NCI-H1694 treated with DMSO at 0.1 percent for 48 hours (cell line): ENCODE results near the gene SCAF8.
"Not testable (repeated sequence)": the region's sequence is repeated elsewhere in the genome, so short reads cannot be mapped to it uniquely, and the experiment has no call there.

Experiments used
- DNase-seq: peaks from one replicate; lab custom pipeline; 2025; lab: John Stamatoyannopoulos, UW

Gene SCAF8, protein sequence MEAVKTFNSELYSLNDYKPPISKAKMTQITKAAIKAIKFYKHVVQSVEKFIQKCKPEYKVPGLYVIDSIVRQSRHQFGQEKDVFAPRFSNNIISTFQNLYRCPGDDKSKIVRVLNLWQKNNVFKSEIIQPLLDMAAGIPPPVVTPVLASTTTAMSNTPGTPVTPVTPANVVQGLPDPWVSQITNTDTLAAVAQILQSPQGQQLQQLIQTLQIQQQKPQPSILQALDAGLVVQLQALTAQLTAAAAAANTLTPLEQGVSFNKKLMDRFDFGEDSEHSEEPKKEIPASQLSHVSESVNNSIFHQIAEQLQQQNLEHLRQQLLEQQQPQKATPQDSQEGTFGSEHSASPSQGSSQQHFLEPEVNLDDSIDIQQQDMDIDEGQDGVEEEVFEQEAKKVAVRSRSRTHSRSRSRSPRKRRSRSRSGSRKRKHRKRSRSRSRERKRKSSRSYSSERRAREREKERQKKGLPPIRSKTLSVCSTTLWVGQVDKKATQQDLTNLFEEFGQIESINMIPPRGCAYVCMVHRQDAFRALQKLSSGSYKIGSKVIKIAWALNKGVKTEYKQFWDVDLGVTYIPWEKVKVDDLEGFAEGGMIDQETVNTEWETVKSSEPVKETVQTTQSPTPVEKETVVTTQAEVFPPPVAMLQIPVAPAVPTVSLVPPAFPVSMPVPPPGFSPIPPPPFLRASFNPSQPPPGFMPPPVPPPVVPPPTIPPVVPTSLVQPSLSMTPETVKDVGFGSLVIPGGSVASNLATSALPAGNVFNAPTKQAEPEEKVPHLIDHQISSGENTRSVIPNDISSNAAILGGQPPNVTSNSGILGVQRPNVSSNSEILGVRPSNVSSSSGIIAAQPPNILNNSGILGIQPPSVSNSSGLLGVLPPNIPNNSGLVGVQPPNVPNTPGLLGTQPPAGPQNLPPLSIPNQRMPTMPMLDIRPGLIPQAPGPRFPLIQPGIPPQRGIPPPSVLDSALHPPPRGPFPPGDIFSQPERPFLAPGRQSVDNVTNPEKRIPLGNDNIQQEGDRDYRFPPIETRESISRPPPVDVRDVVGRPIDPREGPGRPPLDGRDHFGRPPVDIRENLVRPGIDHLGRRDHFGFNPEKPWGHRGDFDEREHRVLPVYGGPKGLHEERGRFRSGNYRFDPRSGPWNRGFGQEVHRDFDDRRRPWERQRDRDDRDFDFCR (N-terminal part only)

DNA sequence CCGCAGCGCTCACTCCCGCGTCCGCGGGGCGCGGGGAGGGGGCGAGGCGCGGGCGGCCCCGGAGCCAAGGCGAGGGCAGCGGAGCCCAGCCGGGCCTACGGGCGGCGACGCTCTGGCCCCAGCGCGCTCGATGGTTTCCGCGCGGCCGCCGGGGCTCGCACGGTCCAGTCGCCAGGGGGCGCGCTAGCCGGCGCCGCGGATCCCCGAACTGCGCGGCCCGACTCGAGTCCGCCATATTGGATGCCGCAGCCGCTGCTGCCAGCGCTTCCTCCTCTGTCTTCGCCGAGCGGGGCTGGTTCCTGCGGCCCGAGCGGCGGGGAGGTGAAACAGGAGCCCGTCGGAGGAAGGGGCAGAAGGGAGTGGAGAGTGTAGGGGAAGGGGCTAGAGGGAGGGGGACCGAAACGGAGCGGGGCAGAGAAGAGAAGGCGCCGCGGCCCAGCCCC, at the start of gene SCAF8:
Gene SCAF8, plus strand, starts transcription at position 234 of the 443 bp plus-strand sequence. CDS start 485 bp downstream, outside the sequence.
- DNase-seq, result peak; percentile 48

DNA sequence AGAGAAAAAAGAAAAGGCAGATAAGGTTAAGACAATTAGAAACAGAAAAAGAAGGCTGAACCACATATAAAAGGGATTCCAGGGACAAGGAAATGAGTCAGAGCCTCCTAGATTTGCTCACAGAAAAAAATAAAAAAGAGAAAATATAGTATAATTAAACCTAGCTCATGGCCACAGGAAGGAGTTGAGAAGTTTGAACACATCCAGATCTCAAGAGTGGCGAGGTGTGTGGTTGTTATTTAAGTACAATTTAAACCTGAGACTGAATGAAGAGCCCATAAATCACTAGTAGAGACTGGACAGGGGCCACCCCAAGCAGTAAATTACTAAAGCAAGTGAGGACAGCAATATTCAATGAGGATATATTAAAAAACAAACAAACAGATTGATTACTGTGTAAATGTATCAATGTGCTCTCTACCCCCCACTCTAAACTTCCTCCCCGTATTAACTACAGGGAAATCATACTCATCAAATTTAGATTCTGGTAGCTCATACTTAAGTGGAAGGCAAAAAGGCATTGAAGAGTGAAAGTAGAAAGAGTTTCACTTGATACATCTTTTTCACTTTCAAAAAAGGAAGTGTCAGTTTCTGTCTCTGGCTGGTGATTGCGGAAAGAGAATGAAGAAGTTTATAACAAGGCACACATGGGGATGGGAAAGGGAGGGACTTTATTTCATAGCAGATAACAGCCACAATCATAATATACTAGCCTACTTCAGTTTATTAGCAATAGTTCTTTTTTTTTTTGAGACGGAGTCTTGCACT, 49.3 kb upstream of the SCAF8 start:
- no peak for DNase-seq

DNA sequence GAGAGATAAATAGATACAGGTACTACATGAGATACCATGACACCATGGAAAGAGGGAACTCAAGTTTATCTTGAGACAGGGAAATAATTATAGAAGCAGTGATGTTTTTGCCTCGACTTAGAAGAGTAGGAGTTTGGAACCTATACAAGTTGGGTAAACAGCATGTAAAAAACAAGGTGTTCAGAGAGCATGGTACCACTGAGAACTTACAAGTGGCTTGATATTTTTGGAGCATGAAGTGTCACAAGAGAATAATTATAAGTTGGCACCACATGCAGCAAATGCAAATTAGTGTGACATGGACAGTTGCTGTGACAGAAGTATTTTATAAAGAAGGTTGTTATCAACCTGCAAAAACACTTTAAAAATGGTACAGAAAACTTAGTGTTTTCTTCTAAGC, 47.1 kb upstream of the SCAF8 start:
- no peak for DNase-seq

DNA sequence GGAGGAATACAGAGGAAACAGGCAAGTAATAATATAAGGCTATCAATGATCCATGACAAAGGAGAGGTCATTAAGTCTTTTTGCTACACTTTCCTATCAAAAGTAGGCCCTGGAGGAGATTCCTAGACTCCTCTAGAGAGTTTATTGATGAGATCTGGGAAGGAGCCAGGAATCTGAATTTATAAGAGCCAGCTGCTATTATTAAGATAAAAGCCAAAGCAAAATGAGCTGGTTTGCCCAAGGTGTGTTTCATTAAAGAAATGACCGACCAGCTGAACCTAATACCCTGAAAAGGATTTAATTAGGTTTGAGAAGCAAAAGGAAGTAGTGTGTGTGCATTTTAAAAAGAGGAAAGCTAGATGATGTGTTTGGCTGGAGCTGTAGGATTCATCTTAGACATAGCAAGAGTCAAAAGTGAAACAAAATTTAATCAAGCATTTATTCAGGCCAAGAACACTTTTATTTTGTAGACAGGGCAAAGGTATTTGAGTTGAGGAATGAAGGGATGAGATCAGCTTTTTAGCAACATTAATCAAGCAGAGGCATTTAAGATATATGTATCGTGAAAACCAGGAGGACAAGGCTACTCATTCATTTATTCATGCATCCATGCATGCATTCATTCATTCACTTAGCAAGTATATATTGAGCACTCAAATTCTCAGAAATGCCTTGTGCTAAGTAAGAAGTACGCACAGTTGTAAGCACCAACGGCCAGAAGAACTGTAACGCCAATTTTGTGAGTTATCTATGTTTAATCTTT, 43.5 kb upstream of the SCAF8 start:
- no peak for DNase-seq

DNA sequence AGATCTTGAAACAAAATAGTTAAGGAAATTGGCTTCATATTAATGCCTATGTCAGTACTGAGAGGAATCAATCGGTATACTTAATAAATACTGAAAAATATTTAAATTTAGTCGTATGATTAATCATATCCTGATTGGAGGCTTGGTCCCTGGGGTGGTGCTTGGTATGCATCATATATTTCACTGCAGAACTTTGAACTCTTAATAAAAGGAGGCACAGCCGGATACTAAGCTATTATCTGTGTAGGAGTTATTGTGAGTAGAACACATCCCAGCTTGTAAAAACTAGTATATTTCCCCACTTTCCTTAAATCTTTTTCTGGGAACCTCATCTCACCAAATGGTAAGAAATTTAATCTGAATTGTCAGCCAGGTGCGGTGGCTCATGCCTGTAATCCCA, 42.4 kb upstream of the SCAF8 start:
- DNase-seq, result no peak

DNA sequence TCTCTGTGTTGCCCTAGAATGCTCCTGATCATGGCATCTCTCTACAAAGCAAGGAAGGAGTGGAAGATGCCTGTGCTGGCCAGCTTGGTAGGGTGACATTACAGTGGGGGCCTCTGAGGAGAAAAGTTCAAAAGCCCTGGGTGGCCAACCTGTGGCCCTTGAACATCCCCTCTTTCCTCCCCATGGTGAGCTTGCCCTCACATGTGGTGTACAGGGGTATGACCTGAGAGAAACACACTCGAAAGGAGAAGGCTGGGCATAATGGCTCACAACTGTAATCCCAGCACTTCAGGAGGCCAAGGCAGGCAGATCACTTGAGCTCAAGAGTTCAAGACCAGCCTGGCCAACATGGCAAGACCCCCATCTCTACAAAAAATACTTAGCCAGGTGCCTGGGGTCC, 36.6 kb upstream of the SCAF8 start:
- DNase-seq, result no peak

DNA sequence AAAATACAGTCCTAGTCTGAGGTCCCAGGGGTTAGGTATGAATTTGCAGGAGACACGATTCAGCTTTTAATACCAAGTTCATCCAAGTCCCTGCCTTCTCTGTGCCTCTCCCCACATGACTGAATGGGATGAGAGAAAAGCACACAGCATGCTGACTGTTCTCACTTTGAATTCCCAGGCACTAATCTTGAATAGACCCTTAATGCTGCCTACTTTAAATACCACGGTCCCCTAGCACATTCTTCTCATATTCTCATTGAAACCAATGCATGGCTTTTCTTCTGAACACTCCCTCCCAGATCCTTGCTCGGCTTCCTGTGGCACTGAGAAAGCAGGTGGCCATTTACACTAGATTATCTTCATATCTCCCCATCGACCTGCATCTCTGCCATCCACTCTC, 30.1 kb upstream of the SCAF8 start:
- DNase-seq, result no peak

DNA sequence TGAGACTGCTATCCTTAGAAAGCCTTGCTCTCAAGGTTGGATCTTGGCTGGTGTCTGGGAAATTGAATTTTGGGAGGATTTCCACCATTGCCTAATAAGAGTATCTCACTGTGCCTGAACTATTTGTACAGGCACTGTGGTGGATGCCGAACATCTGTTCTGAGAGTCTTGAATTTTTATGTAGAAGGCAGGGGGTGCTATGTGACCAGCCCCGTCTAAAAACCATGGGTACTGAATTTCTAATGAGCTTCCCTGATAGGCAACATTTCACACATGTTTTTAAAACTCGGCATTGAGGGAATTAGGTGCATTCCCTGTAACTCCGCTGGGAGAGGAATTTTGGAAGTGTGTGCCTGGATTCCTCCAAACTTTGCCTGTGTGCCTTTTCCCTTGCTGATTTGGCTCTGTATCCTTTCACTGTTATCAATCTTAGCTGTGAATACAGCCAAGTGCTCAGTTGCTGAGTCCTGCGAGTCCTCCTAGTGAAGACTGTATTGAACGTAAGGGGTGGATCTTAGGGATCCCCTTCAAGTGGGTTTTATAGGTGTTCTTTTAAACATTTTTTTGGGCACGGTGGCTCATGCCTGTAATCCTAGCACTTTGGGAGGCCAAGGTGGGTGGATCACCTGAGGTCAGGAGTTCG, 27.6 kb upstream of the SCAF8 start:
- DNase-seq, result no peak

DNA sequence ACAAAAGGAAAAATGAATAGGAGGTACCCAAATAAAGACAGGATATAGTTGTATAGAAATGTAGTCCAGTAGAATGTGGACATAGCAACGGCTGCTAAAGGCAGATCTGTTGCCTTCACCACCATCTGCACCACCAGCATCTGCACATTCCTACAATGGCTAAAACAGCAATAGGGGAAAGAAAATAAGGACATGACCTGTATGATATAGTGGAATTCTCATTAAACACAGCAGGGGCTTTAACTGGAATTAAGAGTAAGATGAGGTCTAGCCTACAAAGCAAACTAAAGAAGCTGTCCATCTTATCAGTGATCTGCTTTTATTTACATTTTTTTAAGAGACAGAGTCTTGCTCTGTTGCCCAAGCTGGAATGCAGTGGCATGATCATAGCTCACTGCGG, 26.8 kb upstream of the SCAF8 start:
- no peak for DNase-seq

DNA sequence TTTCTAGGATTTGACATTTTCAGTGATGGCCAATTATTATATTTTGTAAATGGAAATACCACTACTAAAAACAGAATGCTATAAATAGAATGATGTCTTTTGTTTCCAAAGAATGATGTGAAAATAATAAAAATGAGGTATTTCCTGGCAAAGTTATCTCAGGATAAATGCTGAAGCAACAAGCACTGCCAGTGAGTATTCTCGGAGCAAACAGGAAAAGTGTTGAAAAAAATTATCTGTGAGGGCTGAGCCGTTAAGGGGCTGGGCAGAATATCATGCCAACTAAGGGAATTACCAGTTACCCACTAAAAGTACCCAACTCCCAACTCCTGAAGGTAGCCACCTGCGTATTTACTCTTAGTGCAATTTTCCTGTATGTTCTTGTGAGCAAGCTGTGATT, 23.6 kb upstream of the SCAF8 start:
- no peak for DNase-seq

DNA sequence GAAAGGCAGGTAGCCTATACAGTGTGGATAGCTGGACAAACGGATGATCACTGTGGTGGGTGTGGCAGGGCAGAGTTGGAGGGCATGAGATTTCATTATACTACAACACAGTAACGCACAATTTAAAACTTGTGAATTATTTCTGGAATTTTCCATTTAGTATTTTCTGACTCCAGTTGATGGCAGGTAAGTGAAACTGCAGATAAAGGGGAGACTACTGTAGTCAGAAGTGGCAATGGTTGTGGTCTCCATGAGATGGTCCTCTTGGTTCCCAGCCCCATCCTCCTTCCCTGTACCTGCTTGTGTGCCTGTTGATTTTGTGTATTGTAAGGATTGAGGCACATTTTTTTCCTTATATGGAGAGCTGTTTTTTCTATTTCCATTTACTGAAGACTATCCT, 22.5 kb upstream of the SCAF8 start:
- DNase-seq, result no peak

DNA sequence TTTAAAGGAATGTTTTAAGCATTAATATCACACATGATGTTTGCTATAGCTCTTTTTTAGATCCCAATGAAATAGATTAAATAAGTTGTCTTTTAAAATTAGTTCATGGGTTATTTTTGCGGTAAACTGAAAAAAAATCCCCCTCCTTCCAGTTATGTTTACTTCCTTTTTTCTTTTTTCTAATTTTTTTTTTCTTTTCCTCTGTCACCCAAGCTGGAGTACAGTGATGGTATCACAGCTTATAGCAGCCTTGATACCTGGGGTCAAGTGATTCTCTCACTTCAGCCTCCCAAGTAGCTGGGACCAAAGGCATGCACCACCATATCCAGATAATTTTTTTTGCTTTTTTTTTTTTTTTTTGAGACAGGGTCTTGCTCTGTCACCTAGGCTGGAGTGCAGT, 17.8 kb upstream of the SCAF8 start:
- no peak for DNase-seq

DNA sequence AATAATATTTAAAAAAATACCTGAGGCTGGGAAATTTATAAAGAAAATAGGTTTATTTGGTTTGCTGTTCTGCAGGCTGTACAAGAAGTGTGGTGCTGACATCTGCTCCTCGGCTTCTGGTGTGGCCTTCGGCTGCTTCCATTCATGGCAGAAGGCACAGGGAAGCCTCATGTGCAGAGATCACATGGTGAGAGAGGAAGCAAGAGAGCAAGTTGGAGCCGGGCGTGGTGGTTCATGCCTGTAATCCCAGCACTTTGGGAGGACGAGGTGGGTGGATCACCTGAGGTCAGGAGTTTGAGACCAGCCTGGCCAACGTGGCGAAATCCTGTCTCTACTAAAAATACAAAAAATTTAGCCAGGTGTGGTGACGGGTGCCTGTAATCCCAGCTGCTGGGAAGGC, 16.9 kb upstream of the SCAF8 start:
- not testable (repeated sequence) for DNase-seq

DNA sequence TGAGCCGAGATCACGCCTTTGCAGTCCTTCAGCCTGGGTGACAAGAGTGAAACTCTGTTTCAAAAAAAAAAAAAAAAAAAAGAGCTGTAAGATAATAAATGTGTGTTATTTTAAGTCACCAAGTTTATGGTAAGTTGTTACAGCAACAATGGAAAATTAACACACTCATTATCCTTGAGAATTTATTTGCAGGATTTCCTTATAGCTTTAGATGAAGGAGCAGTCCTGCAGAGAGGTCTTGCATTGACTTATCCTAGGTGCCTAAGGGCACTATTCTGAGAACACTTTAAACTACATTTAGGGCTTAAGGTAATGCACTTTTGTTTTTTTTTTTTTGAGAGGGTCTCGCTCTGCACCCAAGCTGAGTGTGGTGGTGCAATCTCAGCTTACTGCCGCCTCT, 13.8 kb upstream of the SCAF8 start:
- no peak for DNase-seq

DNA sequence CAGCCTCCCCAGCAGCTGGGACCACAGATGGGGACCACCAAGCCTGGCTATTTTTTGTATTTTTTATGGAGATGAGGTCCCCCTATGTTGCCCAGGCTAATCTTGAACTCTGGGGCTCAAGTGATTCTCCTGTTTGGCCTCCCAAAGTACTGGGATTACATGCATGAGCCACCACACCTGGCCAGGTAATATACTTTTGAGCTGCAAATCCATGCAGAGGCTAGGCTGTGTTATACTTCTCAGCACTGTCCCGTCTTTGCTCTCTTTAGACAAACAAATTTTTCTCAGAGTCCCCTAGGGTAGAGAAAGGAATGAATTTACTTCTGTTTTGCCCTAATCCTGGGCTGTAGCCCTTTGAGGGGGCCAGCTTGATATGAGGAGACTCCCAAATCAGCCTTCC, 13.4 kb upstream of the SCAF8 start:
- DNase-seq, result no peak

DNA sequence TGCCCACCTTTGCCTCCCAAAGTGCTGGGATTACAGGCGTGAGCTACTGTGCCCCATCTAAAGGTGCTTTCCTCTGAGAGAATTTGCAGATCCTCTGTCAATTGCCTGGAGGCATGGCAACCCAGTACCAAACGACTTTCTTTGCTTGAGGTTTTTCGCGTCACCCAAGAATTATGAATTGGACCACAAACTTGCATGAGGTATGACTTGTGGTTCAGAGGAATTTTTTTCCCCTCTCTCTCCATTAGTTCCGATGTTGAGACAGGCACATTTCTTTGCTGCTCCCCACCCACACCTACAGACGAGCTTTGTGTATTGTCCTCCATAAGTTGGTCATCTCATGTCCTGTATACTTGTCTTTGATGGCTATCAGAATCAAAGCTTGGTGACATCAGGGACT, 11.8 kb upstream of the SCAF8 start:
- no peak for DNase-seq

DNA sequence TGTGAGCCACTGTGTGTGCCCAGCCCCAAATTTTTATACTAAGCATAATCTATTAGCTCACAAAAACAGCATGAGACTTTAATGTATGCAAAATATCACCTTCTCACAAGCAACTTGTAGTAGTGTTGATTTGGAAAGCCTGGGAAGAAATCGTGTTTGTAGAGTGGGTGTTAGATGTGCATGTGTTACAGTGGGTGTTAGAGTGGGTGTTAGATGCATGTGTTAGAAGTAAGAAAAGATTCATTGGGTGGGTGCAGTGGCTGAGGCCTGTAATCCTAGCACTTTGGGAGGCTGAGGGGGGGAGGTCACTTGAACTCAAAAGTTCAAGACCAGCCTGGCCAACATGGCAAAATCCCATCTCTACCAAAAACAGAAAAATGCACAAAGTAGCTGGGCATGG, 6.3 kb upstream of the SCAF8 start:
- DNase-seq, result no peak

DNA sequence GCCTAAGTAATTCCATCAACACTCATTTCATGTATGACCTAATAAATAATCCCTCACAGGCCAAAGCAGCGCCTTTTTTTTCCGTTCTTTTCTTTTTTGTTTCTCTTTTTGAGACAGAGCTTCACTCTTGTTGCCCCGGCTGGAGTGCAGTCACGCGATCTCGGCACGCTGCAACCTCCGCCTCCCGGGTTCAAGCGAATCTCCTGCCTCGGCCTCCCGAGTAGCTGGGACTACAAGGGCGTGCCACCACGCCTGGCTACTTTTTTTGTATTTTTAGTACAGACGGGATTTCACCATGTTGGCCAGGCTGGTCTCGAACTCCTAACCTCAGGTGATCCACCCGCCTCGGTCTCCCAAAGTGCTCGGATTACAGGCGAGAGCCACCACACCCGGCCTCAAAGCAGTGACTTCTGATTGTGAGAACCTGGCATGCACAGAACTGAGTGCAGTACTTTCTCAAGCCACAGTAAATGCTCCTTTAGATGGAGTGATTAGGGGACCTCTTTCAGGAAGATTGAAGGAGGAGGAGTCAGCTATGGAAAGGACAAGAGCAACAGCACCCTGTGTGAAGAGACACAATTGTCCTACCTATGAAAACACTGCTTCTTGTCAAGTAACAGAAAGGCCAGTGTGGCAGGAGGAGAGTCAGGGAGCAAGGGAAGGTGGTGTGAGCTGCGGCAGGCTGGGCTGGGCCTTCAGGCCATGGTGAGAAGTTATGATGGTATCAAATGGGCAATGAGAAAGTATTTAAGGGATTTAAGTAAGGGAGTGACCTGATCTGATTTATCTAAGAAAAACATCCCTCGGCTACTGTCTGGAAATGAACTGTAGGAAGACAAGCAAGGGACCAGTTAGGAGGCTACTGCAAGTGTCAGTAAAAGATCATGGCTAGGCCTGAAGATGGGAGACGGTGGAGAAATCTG, 1.7 kb upstream of the SCAF8 start:
- no peak for DNase-seq

DNA sequence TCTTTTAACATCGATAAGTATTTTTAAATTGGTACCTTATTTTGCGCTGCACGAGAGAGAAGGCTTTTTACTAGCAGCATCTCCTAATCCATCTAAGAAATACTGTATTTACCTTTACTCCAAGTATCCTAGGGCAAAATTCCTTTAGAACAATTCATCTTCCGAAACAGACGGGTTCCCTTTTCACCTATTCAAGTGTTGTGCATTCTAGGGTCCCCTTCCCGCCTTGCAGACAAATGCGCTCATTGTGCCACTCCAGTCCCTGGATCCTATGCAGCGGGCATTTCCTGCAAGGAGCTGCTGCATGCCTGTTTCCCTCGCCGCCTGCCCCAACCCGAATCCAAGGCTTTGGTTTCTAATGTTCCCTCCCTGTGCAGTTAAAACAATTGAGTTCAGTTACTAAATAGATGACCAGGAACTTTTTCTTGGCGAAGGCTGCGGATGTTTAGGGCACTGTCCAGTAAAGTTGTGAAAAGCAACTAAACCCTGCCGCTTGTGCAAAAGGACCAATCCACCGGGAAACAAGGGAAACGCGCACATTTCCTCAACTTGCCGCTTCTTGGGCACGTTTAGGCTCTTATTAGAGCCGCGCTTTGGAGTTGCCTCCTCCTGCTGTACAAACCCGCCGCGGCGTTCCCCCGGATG, 556 bp upstream of the SCAF8 start:
- DNase-seq, result peak; percentile 65
